Stomach (tissue), 9 donors: ENCODE measurements around the gene TBRG4. TPM values are rescaled to one million over a fixed set of nuclear protein-coding genes. Genes with fewer than 3 reads are reported as not detected.

Experiments used
- DNase-seq, 2 donors: peaks; one replicate each; pipeline versions ENCODE4 v3.0.0 to v3.0.0-alpha.2; 2013 to 2019
- H3K27ac ChIP-seq, 5 donors: fragments of 200-600 bp in 4 of 5; sonication (generic) in 4 of 5; one replicate each; pipeline ENCODE4 v1.5.1; 2013 to 2019; ENCODE audit warnings: mild to moderate bottlenecking in 1 of 5, moderate library complexity in 1 of 5
- H3K27me3 ChIP-seq, 3 donors: fragments of 200-600 bp; sonication (generic); one replicate each; pipeline ENCODE4 v1.5.1; 2017 to 2019; ENCODE audit warnings: mixed run types in 1 of 3
- H3K36me3 ChIP-seq, 4 donors: fragments of 200-600 bp; sonication (generic); 1 replicate in 3 of 4; 2 replicates in 1 of 4; pipeline ENCODE4 v1.5.1; 2016 to 2019
- H3K4me1 ChIP-seq, 4 donors: fragments of 200-600 bp; sonication (generic); one replicate each; pipeline ENCODE4 v1.5.1; 2016 to 2019
- H3K4me3 ChIP-seq, 4 donors: fragments of 200-600 bp; sonication (generic) in 3 of 4; one replicate each; pipeline ENCODE4 v1.5.1; 2016 to 2019; ENCODE audit warnings: mild to moderate bottlenecking in 1 of 4
- H3K9me3 ChIP-seq, 4 donors: fragments of 200-600 bp; sonication (generic); one replicate each; pipeline ENCODE4 v1.5.1; 2016 to 2019
- CTCF ChIP-seq, 7 experiments: fragments of 450-650 bp in 4 of 7; fragments of 200-600 bp in 3 of 7; sonication (generic) in 3 of 7; IDR thresholded peaks; one replicate each; pipeline ENCODE4 v1.5.1; 2016 to 2019; ENCODE audit warnings: antibody characterized with exemption in 7 of 7, control low read depth in 2 of 7, mild to moderate bottlenecking in 1 of 7
- EP300 ChIP-seq: sonication (generic); formaldehyde crosslinking; IDR thresholded peaks from one replicate; pipeline ENCODE4 v1.6.1; 2017; ENCODE audit warnings: antibody characterized with exemption
- POLR2A ChIP-seq, 4 donors: fragments of 450-650 bp; IDR thresholded peaks; one replicate each; pipeline ENCODE4 v1.6.1; 2016; ENCODE audit warnings: antibody characterized with exemption in 4 of 4, control low read depth in 2 of 4, mild to moderate bottlenecking in 1 of 4, moderate library complexity in 1 of 4
- POLR2AphosphoS5 ChIP-seq, 3 donors: sonication (generic); formaldehyde crosslinking; IDR thresholded peaks; one replicate each; pipeline ENCODE4 v1.6.1; 2016; ENCODE audit warnings: antibody characterized with exemption in 3 of 3
- WGBS, 5 donors: extraction: QIAGEN DNeasy Blood & Tissue Kit in 3 of 5; methylation state at CpG; one replicate each; pipeline versions ENCODE4 v1.1.5 to v1.1.7; 2013 to 2018; 5-methylcytosine and 5-hydroxymethylcytosine counted together
- intact Hi-C: fragments of 100-400 bp; cut with DNase I; formaldehyde crosslinking; loops from one replicate; pipeline ENCODE4 v1.15.1; 2023; ENCODE audit warnings: low total_unique reads
- polyA plus RNA-seq, 3 donors: library from polyadenylated mRNA; stranded (reverse); fragments of 200-250 nt; gene quantifications; one replicate each; pipeline ENCODE4 v1.2.3, GENCODE V29; 2013
- total RNA-seq, 5 donors: library from RNA; depleted of rRNA; stranded (reverse); fragments of >200 nt; gene quantifications; one replicate each; pipeline versions ENCODE4 v1.1.0 to v1.2.3, GENCODE V29; 2014 to 2016
- donor health status: healthy with polysubstance abuse.
- donor health status: Bipolar disorder and iron deficiency.
- donor health status: healthy.

Gene TBRG4
- total and polyA plus RNA-seq, 8 donors, result 31.2 to 219 (median 47.9) TPM

- 77 to 93% (median 84%) methylated on average over 4 of the region's 4 CpGs for WGBS, 5 donors
- no peak for DNase-seq
- Histone ChIP-seq H3K27me3 (peaks cover 0 to 40% (median 8%) of the 10 kb centered on the region in 3 donors), H3K4me3 (no peak overlapping the region), H3K36me3 (no peaks in the 10 kb centered on the region), H3K9me3 (no peaks in the 10 kb centered on the region), H3K4me1 (no peaks in the 10 kb centered on the region), H3K27ac (no peak overlapping the region)
- intact Hi-C loops, result no loop called here
- no peak for TF ChIP-seq EP300
- TF ChIP-seq CTCF (IDR thresholded peaks at IDR 0.05), result no peak
- TF ChIP-seq POLR2A (IDR thresholded peaks at IDR 0.05), result no peak
- no peak for TF ChIP-seq POLR2AphosphoS5 (IDR thresholded peaks at IDR 0.05)
These were observed 32.1 kb upstream of the TBRG4 start for GRCh38 chr7:45143616-45144015.

GRCh38 chr7:45140827-45141226 lies 29.3 kb upstream of the TBRG4 start:
- H3K4me1 ChIP-seq, result no peaks in the 10 kb centered on the region
- H3K4me3 ChIP-seq, result no peak overlapping the region
- peaks cover 0 to 15% (median 0%) of the 10 kb centered on the region in 3 donors for H3K27me3 ChIP-seq
- H3K36me3 ChIP-seq, result no peaks in the 10 kb centered on the region
- H3K9me3 ChIP-seq, result no peaks in the 10 kb centered on the region
- TF ChIP-seq POLR2A (IDR thresholded peaks at IDR 0.05) (no peak), POLR2AphosphoS5 (IDR thresholded peaks at IDR 0.05) (no peak), CTCF (IDR thresholded peaks at IDR 0.05) (no peak), EP300 (no peak)
- intact Hi-C loops, result no loop called here
- H3K27ac ChIP-seq, result no peak overlapping the region
- DNase-seq, result no peak
- WGBS, 5 donors, result 69 to 79% (median 77%) methylated on average over 4 of the region's 4 CpGs

GRCh38 chr7:45138433-45139267 lies 27.2 kb upstream of the TBRG4 start:
- Histone ChIP-seq H3K27ac (no peak overlapping the region), H3K4me1 (no peaks in the 10 kb centered on the region), H3K4me3 (no peak overlapping the region), H3K36me3 (no peaks in the 10 kb centered on the region), H3K9me3 (no peaks in the 10 kb centered on the region), H3K27me3 (peaks cover 0 to under 1% (median 0%) of the 10 kb centered on the region in 3 donors)
- WGBS, 5 donors, result 63 to 74% (median 71%) methylated on average over 10 of the region's 10 CpGs
- intact Hi-C loops, result loop anchor here (10.0 kb wide), 2 partner anchors 164 to 284 kb away; partner anchors contain the start of gene MYO1G
- TF ChIP-seq EP300 (no peak), POLR2A (IDR thresholded peaks at IDR 0.05) (no peak), CTCF (IDR thresholded peaks at IDR 0.05) (no peak), POLR2AphosphoS5 (IDR thresholded peaks at IDR 0.05) (no peak)
- no peak for DNase-seq

GRCh38 chr7:45136106-45137060 lies 24.9 kb upstream of the TBRG4 start:
- intact Hi-C loops, result loop anchor here (10.0 kb wide), 2 partner anchors 162 to 282 kb away; partner anchors contain the start of gene MYO1G
- Histone ChIP-seq H3K9me3 (no peaks in the 10 kb centered on the region), H3K27me3 (peaks cover 0 to 13% (median 0%) of the 10 kb centered on the region in 3 donors), H3K4me3 (no peak overlapping the region), H3K4me1 (no peaks in the 10 kb centered on the region), H3K27ac (no peak overlapping the region), H3K36me3 (no peaks in the 10 kb centered on the region)
- DNase-seq, result peak; percentile 47 to 91
- no peak for TF ChIP-seq POLR2A (IDR thresholded peaks at IDR 0.05)
- peak in 5 of 7 experiments; percentile 70 to 83 (median 78) for TF ChIP-seq CTCF (IDR thresholded peaks at IDR 0.05)
- TF ChIP-seq POLR2AphosphoS5 (IDR thresholded peaks at IDR 0.05), result no peak
- 41 to 44% (median 43%) methylated on average over 9 of the region's 9 CpGs for WGBS, 5 donors
